Endothelial cell of umbilical vein (primary cell): Measurements from ENCODE around the gene GMPR2. TPM values are rescaled to one million over a fixed set of nuclear protein-coding genes. Genes with fewer than 3 reads are reported as not detected.
"Not testable (repeated sequence)": the region's sequence is repeated elsewhere in the genome, so short reads cannot be mapped to it uniquely, and the experiment has no call there.

Experiments
- BruUV-seq: library from RNA; stranded (reverse); fragments of 400-500 nt; replicated peaks from 2 replicates; lab custom pipeline; 2021; lab: Mats Ljungman, UMichigan
- CTCF ChIA-PET: fragments of 300-600, 350-600 bp; sonication (Branson Sonifier 250); formaldehyde crosslinking; loops from one replicate; lab custom pipeline; 2021; ENCODE audit warnings: antibody characterized with exemption, inconsistent platforms; lab: Charles Lee
- POLR2A ChIA-PET: fragments of 300-600, 350-600 bp; sonication (Branson Sonifier 250); formaldehyde crosslinking; loops from one replicate; lab custom pipeline; 2021; ENCODE audit warnings: antibody characterized with exemption, inconsistent platforms; lab: Charles Lee
- DNase-seq: peaks from one replicate; pipeline ENCODE4 v3.0.0-alpha.2; 2011; ENCODE audit warnings: low read depth, low spot score
- FAIRE-seq: peaks from 2 replicates; lab custom pipeline; 2011; peaks lifted over from hg19 to GRCh38; lab: Jason Lieb, UNC
- H2AFZ ChIP-seq: 2 replicates; pipeline ENCODE4 v1.6.0; 2012; ENCODE audit warnings: low read depth, low read length, control low read depth, inconsistent platforms
- H3K27ac ChIP-seq: 2 replicates; pipeline ENCODE4 v1.5.1; 2011; ENCODE audit warnings: low read depth, mild to moderate bottlenecking, control low read depth, low read length, moderate library complexity; ENCODE audit not compliant: insufficient read depth
- H3K27me3 ChIP-seq, 2 experiments: 2 replicates each; pipeline versions ENCODE4 v1.6.0 to v1.6.1; 2011; ENCODE audit warnings: low read length in 2 of 2, mixed read lengths in 1 of 2; ENCODE audit not compliant: control insufficient read depth in 2 of 2, insufficient read depth in 2 of 2
- H3K36me3 ChIP-seq, 2 experiments: 2 replicates in 1 of 2; 3 replicates in 1 of 2; pipeline ENCODE4 v1.5.1; 2011; ENCODE audit warnings: low read length in 2 of 2, mild to moderate bottlenecking in 1 of 2, moderate library complexity in 1 of 2; ENCODE audit not compliant: control insufficient read depth in 2 of 2, insufficient read depth in 2 of 2; ENCODE audit errors: extremely low read depth in 1 of 2
- H3K4me1 ChIP-seq: 3 replicates; pipeline ENCODE4 v1.5.1; 2011; ENCODE audit warnings: mild to moderate bottlenecking, low read length; ENCODE audit not compliant: control insufficient read depth, insufficient read depth; ENCODE audit errors: extremely low read depth
- H3K4me2 ChIP-seq: 2 replicates; pipeline ENCODE4 v1.6.1; 2011; ENCODE audit warnings: low read length, control low read depth, mixed read lengths; ENCODE audit not compliant: insufficient read depth
- H3K4me3 ChIP-seq, 3 experiments: fragments of 200-600 bp in 1 of 3; sonication (generic), shearing (Covaris generic) in 1 of 3; replicated peaks in 1 of 3; 2 replicates each; pipeline ENCODE4 v1.5.1; 2011 to 2016; ENCODE audit warnings: control low read depth in 3 of 3, low read length in 3 of 3, mild to moderate bottlenecking in 2 of 3, inconsistent platforms in 1 of 3, low read depth in 1 of 3, moderate library complexity in 1 of 3; ENCODE audit not compliant: insufficient read depth in 1 of 3
- H3K79me2 ChIP-seq: 2 replicates; pipeline ENCODE4 v1.6.0; 2012; ENCODE audit warnings: low read length, inconsistent platforms; ENCODE audit not compliant: control insufficient read depth, insufficient read depth
- H3K9ac ChIP-seq: replicated peaks from 2 replicates; pipeline ENCODE3; 2011; ENCODE audit warnings: low read length, control low read depth; ENCODE audit not compliant: insufficient read depth; ENCODE audit errors: extremely low read depth
- H3K9me1 ChIP-seq: replicated peaks from 3 replicates; pipeline ENCODE4 v1.6.0; 2011; ENCODE audit warnings: mild to moderate bottlenecking, low read length; ENCODE audit not compliant: control insufficient read depth, insufficient read depth; ENCODE audit errors: extremely low read depth
- H3K9me3 ChIP-seq: replicated peaks from 2 replicates; pipeline ENCODE4 v1.5.1; 2012; ENCODE audit warnings: low read length, inconsistent platforms; ENCODE audit not compliant: control insufficient read depth, insufficient read depth
- H4K20me1 ChIP-seq: replicated peaks from 2 replicates; pipeline ENCODE3; 2011; ENCODE audit warnings: mild to moderate bottlenecking, low read length; ENCODE audit not compliant: control insufficient read depth, insufficient read depth; ENCODE audit errors: extremely low read depth
- EZH2 ChIP-seq: IDR thresholded peaks from 2 replicates; pipeline ENCODE4 v1.6.1; 2012; ENCODE audit warnings: borderline replicate concordance, low read depth, mild to moderate bottlenecking, moderate library complexity, low read length, inconsistent platforms; ENCODE audit not compliant: severe bottlenecking
- FOS ChIP-seq: IDR thresholded peaks from 2 replicates; pipeline ENCODE4 v1.6.1; 2011; ENCODE audit warnings: mild to moderate bottlenecking, low read length, moderate library complexity, borderline replicate concordance; ENCODE audit not compliant: insufficient read depth
- GATA2 ChIP-seq: IDR thresholded peaks from 2 replicates; pipeline ENCODE4 v1.7.0; 2011; ENCODE audit warnings: low read depth, mild to moderate bottlenecking, moderate library complexity, mixed read lengths, low read length; ENCODE audit not compliant: insufficient read length, insufficient read depth
- JUN ChIP-seq: IDR thresholded peaks from 2 replicates; pipeline ENCODE4 v1.6.1; 2011; ENCODE audit warnings: borderline replicate concordance, low read depth; ENCODE audit not compliant: insufficient read length, insufficient read depth
- MYC ChIP-seq: IDR thresholded peaks from one replicate; pipeline ENCODE4 v1.6.1; 2011; ENCODE audit warnings: mild to moderate bottlenecking, low read depth, low read length
- POLR2A ChIP-seq: IDR thresholded peaks from 2 replicates; pipeline ENCODE4 v1.6.1; 2012; ENCODE audit warnings: low read depth, mild to moderate bottlenecking, control low read depth, low read length
- POLR2AphosphoS5 ChIP-seq: IDR thresholded peaks from 2 replicates; pipeline ENCODE4 v1.6.1; 2012; ENCODE audit warnings: low read depth, mild to moderate bottlenecking, control low read depth, low read length, moderate library complexity; ENCODE audit not compliant: insufficient read depth
- dilution Hi-C: fragments of 300-500 bp; cut with MboI; formaldehyde crosslinking; loops from one replicate; pipeline ENCODE4 v1.15.0; 2019; ENCODE audit warnings: low sequenced_read_pairs; ENCODE audit not compliant: extremely low pct_ligation_motif_present
- intact Hi-C: fragments of 100-400 bp; cut with micrococcal nuclease; formaldehyde crosslinking; loops from one replicate; pipeline ENCODE4 v1.10.0; 2022
- polyA plus RNA-seq, 4 experiments: library from polyadenylated mRNA; depleted of rRNA in 3 of 4; stranded (reverse) in 3 of 4; unstranded in 1 of 4; fragments of >200 nt; gene quantifications; 2 replicates each; pipeline versions ENCODE4 v1.2.1 to v1.2.3, GENCODE V29; 2011 to 2012; ENCODE audit warnings: missing spikeins in 1 of 4
- total RNA-seq: library from RNA; stranded (reverse); gene quantifications from 2 replicates; pipeline ENCODE4 v1.2.3, GENCODE V29; 2021
- TF ChIP-seq, protein P1 (sequence below): IDR thresholded peaks from 2 replicates; pipeline ENCODE4 v1.6.1; 2011; ENCODE audit not compliant: insufficient read depth, insufficient read length
- TF ChIP-seq, protein P2 (sequence below), 2 donors: IDR thresholded peaks; 1 replicate in 1 of 2; 2 replicates in 1 of 2; pipeline ENCODE4 v1.5.1; 2011; ENCODE audit warnings: low read length in 2 of 2, mild to moderate bottlenecking in 2 of 2, moderate library complexity in 2 of 2, control low read depth in 1 of 2, inconsistent platforms in 1 of 2, low read depth in 1 of 2; ENCODE audit not compliant: insufficient read depth in 1 of 2; ENCODE audit errors: extremely low read depth in 1 of 2

Gene GMPR2
- total and polyA plus RNA-seq, 2 donors (not counting 3 experiments of a cell fraction or from before 2014, with no cell fraction given), result 58.1 to 61.8 TPM

DNA sequence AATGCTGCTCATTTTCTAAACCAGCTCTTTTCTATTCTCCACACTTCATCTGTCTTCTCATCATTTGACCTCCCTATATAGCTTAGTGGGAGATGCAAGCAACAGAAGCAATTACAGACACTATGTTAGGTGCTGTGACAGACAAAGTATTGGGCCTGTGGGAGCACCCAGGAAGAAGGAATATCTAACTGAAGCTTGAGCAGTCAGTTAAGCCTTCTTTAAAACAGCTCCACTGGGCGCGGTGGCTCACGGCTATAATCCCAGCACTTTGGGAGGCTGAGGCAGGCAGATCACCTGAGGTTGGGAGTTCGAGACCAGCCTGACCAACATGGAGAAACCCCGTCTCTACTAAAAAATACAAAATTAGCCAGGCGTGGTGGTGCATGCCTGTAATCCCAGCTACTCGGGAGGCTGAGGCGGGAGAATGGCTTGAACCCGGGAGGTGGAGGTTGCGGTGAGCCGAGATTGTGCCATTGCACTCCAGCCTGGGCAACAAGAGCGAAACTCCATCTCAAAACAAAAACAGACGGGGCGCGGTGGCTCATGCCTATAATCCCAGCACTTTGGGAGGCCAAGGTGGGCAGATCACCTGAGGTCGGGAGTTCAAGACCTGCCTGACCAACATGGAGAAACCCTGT lies 29.4 kb upstream of the GMPR2 start:
- H3K27ac ChIP-seq, H2AFZ ChIP-seq, H3K79me2 ChIP-seq, H3K9ac ChIP-seq, H3K9me1 ChIP-seq, dilution Hi-C loops, H3K4me2 ChIP-seq, H3K4me1 ChIP-seq, intact Hi-C loops, H3K9me3 ChIP-seq, DNase-seq, H4K20me1 ChIP-seq, FAIRE-seq, BruUV-seq, H3K27me3 ChIP-seq, H3K4me3 ChIP-seq: not testable (repeated sequence)
- POLR2A ChIA-PET, result interaction anchor here (0.7 kb wide), 1 partner anchor 1275 kb away, joined by 4 read pairs; no protein-coding TSS in a partner anchor
- H3K36me3 ChIP-seq, result peaks cover 6 to 22% of the 10 kb centered on the region in 2 experiments
- CTCF ChIA-PET, result interaction anchor here (0.8 kb wide), 1 partner anchor 12 kb away, joined by 3 read pairs; no protein-coding TSS in a partner anchor

DNA sequence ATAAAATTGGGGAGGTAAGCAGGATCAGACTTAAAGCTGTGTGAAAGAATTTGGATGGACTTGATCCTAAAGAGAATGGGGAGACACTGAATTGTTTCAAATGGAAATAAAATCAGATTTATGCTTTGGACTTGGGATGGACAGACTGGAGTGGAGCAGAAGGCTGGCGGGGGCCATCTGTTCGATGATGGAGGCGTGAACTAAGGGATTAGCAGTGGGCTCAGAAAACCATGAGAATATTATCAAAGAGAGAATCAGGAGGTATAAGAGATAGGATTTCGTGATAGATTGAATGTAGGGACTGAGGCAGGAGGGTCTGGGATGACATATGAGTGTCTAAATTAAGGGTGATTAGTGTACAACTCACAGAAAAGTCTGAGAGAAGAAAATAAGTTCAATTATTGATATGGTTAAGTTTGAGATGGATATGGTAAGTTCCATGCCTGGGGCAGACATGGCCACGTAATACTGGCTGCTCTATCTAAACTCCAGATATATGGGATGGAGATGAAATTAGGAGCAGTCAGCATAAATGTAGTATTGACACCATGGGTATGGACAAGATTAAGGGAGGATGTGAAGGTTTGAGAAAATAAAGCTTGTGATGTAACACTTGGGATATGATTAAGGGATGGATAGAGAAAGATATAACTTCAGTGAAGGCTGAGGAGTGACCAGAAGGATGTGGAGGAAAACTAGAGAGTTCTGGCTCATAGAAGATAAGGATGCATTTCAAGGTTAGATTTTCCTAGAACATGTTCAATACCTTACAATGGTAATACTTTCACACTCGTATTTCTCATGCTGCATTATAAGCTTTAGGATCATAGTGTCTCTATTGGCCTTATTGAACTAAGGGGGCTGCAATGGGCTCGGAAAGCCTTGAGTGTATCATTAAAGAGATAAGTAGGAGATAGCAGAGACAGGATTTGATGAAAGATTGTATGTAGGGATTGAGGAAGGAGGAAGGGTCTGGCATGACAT lies 28.3 kb upstream of the GMPR2 start:
- Histone ChIP-seq H3K9ac (no peak overlapping the region), H3K79me2 (no peaks in the 10 kb centered on the region), H3K27me3 (no peaks in the 10 kb centered on the region), H3K36me3 (peaks cover 6 to 22% of the 10 kb centered on the region in 2 experiments), H4K20me1 (no peaks in the 10 kb centered on the region), H3K4me3 (no peak overlapping the region), H2AFZ (no peak overlapping the region), H3K4me2 (no peak overlapping the region), H3K9me1 (no peaks in the 10 kb centered on the region), H3K4me1 (no peaks in the 10 kb centered on the region), H3K9me3 (no peaks in the 10 kb centered on the region), H3K27ac (no peak overlapping the region)
- POLR2A ChIA-PET, result no interaction called here
- intact Hi-C loops (no loop called here), dilution Hi-C loops (no loop called here)
- DNase-seq, result no peak
- TF ChIP-seq, protein P1, sequence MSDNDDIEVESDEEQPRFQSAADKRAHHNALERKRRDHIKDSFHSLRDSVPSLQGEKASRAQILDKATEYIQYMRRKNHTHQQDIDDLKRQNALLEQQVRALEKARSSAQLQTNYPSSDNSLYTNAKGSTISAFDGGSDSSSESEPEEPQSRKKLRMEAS, result no peak
- TF ChIP-seq POLR2AphosphoS5 (no peak), MYC (no peak), JUN (no peak), GATA2 (no peak), FOS (no peak), EZH2 (no peak), POLR2A (no peak)
- TF ChIP-seq, protein P2, sequence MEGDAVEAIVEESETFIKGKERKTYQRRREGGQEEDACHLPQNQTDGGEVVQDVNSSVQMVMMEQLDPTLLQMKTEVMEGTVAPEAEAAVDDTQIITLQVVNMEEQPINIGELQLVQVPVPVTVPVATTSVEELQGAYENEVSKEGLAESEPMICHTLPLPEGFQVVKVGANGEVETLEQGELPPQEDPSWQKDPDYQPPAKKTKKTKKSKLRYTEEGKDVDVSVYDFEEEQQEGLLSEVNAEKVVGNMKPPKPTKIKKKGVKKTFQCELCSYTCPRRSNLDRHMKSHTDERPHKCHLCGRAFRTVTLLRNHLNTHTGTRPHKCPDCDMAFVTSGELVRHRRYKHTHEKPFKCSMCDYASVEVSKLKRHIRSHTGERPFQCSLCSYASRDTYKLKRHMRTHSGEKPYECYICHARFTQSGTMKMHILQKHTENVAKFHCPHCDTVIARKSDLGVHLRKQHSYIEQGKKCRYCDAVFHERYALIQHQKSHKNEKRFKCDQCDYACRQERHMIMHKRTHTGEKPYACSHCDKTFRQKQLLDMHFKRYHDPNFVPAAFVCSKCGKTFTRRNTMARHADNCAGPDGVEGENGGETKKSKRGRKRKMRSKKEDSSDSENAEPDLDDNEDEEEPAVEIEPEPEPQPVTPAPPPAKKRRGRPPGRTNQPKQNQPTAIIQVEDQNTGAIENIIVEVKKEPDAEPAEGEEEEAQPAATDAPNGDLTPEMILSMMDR (IDR thresholded peaks at IDR 0.05; ENCODE audit: extremely low read depth in 1 of 2, insufficient read depth in 1 of 2, low read depth in 1 of 2, low read length in 2 of 2), result no peak
- FAIRE-seq, result no peak
- CTCF ChIA-PET, result no interaction called here
- no TSS peak for BruUV-seq
